ENCODE measurements around the gene KRT78.

Gene KRT78

GRCh38 chr12:52865090-52865944 lies 16.5 kb upstream of the KRT78 start:
- H3K9me3 ChIP-seq (ENCODE audit: control insufficient read depth, low read length): no peaks in the 10 kb centered on the region
- H3K79me2 ChIP-seq: no peaks in the 10 kb centered on the region
- no peak overlapping the region for H3K27ac ChIP-seq
- no peak overlapping the region for H3K4me3 ChIP-seq (ENCODE audit: low read depth, low read length)
- no peak overlapping the region for H3K9ac ChIP-seq
- TF ChIP-seq CTCF (IDR thresholded peaks at IDR 0.05): peak; percentile 78
- peak overlapping the region; percentile 47 for H2AFZ ChIP-seq
- H3K4me1 ChIP-seq: no peaks in the 10 kb centered on the region
- no peak overlapping the region for H3K4me2 ChIP-seq (ENCODE audit: low read length)
- H3K27me3 ChIP-seq (ENCODE audit: control insufficient read depth, insufficient read depth, low read length): no peaks in the 10 kb centered on the region
- no peaks in the 10 kb centered on the region for H3K36me3 ChIP-seq (ENCODE audit: control insufficient read depth, insufficient read depth, low read length)

GRCh38 chr12:52862023-52862422 lies 13.2 kb upstream of the KRT78 start:
- Histone ChIP-seq H3K36me3 (ENCODE audit: control insufficient read depth, insufficient read depth, low read length) (no peaks in the 10 kb centered on the region), H3K27me3 (ENCODE audit: control insufficient read depth, insufficient read depth, low read length) (no peaks in the 10 kb centered on the region), H3K4me1 (no peaks in the 10 kb centered on the region), H3K27ac (no peak overlapping the region), H3K79me2 (no peaks in the 10 kb centered on the region), H3K4me2 (ENCODE audit: low read length) (no peak overlapping the region), H3K4me3 (ENCODE audit: low read depth, low read length) (no peak overlapping the region), H3K9ac (no peak overlapping the region), H3K9me3 (ENCODE audit: control insufficient read depth, low read length) (no peaks in the 10 kb centered on the region), H2AFZ (no peak overlapping the region)
- no peak for TF ChIP-seq CTCF (IDR thresholded peaks at IDR 0.05)

DNA sequence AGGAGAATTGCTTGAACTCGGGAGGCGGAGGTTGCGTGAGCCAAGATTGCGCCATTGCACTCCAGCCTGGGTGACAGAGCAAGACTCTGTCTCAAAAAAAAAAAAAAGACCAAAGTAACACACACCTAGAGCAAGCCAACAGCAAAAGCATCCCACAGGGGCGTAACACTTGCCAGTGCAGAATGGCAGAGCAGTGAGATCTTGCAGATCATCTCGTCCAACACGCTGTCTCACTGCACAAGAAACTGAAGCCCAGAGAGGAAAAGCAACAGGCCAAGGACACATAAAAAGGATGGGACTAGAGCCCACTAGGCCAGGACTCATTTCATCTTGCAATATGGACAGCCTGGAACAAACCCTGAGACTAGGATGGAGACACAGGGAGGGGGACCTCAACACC lies 12.7 kb upstream of the KRT78 start:
- H3K9ac ChIP-seq: no peak overlapping the region
- H2AFZ ChIP-seq: no peak overlapping the region
- H3K79me2 ChIP-seq: no peaks in the 10 kb centered on the region
- no peaks in the 10 kb centered on the region for H3K36me3 ChIP-seq (ENCODE audit: control insufficient read depth, insufficient read depth, low read length)
- no peak overlapping the region for H3K4me3 ChIP-seq (ENCODE audit: low read depth, low read length)
- H3K27ac ChIP-seq: no peak overlapping the region
- no peak overlapping the region for H3K4me2 ChIP-seq (ENCODE audit: low read length)
- H3K9me3 ChIP-seq (ENCODE audit: control insufficient read depth, low read length): no peaks in the 10 kb centered on the region
- no peaks in the 10 kb centered on the region for H3K27me3 ChIP-seq (ENCODE audit: control insufficient read depth, insufficient read depth, low read length)
- no peak for TF ChIP-seq CTCF (IDR thresholded peaks at IDR 0.05)
- H3K4me1 ChIP-seq: no peaks in the 10 kb centered on the region

GRCh38 chr12:52860102-52860823 lies 11.5 kb upstream of the KRT78 start:
- no peaks in the 10 kb centered on the region for H3K36me3 ChIP-seq (ENCODE audit: control insufficient read depth, insufficient read depth, low read length)
- no peak overlapping the region for H3K27ac ChIP-seq
- H3K4me1 ChIP-seq: no peaks in the 10 kb centered on the region
- H2AFZ ChIP-seq: no peak overlapping the region
- H3K27me3 ChIP-seq (ENCODE audit: control insufficient read depth, insufficient read depth, low read length): no peaks in the 10 kb centered on the region
- H3K4me3 ChIP-seq (ENCODE audit: low read depth, low read length): no peak overlapping the region
- H3K79me2 ChIP-seq: no peaks in the 10 kb centered on the region
- TF ChIP-seq CTCF (IDR thresholded peaks at IDR 0.05): no peak
- no peak overlapping the region for H3K9ac ChIP-seq
- H3K9me3 ChIP-seq (ENCODE audit: control insufficient read depth, low read length): no peaks in the 10 kb centered on the region
- H3K4me2 ChIP-seq (ENCODE audit: low read length): no peak overlapping the region

Data from parathyroid adenoma (tissue), 2 donors.